ENCODE results near the gene SLC2A9. TPM values are rescaled to one million over a fixed set of nuclear protein-coding genes. Genes with fewer than 3 reads are reported as not detected.
"Not testable (repeated sequence)": the region's sequence is repeated elsewhere in the genome, so short reads cannot be mapped to it uniquely, and the experiment has no call there.

The SLC2A9 gene
- total RNA-seq, 1 donor from 2014 or later: 3.2 TPM

DNA sequence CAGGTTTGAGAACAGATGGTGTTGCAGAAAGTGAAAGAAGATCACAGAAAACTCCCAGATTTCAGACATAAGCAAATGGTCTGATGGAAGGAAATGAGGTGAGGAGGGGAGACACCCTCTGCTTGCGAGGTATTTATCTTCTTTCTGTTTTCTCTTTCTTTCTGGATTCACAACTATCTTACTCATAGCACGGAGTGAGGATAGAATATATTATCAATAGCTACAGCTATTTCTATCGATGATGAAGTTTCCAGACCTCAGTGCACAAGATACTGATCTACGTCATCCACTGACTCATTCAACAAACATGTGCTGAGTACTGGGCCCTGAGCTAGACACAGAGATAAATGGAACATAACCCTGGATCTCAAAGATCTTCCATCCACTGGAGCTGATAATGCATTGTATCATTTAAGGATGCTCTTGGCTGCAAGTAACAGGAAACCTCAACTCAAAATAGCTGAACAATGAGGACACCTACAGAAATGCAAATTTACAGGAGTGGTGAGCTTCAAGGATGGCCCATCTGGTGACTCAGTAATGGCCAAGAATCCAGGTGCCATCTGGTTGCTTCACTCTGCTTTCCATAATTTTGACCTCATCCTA, 21.2 kb downstream of the SLC2A9 start:
- intact Hi-C loops (cut with micrococcal nuclease): loop anchor here (5.0 kb wide), 1 partner anchor 732 kb away; no protein-coding TSS in a partner anchor

DNA sequence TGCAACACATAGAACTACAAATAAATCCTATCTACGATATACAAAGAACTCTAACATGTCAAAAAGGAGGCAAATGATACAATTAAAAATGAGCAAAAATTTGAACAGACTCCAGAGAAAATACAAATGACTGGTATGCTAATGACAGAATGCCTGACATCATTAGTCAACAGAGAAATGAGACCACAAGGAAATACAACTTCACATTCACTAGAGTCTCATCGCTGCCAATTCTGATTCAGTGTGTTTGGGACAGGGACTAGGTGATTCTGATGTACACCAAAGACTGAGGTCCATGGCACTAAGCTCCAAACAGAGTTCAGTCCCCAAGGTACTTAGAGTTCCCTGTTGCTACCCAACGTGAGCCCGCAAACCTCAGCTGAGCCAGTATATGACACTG, 23.4 kb downstream of the SLC2A9 start:
- intact Hi-C loops (cut with micrococcal nuclease): no loop called here

DNA sequence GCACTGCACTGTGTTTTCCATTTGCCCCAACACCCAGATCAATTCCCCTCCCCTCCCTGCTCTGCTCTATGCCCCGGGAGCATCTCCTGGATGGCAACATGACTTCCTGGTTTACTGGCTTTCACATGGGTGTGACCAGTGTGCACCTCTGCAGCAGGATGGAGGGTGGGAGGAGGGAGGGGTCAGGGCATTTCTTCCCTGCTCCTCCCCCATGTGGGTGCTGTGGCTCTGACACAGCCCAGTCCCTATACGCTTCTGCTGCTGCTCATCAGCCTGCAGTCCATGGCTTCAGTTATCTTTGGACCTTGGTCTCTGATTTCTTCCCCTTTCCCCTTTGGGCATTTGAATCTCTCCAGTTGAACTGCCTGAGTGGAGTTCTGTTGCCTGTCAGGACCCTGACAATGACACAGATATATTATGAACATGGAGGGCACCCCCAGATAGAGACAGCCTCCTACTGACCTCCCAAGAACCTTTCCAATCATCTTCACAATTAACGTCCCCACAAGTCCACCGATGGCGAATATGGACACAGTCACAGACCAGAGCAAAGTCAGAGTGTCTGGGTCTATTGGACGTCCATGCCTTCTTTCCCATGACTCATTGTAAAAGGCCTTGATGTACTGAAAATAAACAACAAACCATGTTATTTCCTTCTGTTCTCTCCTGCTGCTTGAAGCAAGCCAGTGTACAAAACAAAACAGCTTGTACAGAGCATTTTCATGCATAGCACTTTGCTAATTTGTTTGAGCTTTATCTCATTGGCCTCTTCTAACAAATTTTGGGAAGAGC, 24.8 kb downstream of the SLC2A9 start:
- intact Hi-C loops (cut with micrococcal nuclease): no loop called here

DNA sequence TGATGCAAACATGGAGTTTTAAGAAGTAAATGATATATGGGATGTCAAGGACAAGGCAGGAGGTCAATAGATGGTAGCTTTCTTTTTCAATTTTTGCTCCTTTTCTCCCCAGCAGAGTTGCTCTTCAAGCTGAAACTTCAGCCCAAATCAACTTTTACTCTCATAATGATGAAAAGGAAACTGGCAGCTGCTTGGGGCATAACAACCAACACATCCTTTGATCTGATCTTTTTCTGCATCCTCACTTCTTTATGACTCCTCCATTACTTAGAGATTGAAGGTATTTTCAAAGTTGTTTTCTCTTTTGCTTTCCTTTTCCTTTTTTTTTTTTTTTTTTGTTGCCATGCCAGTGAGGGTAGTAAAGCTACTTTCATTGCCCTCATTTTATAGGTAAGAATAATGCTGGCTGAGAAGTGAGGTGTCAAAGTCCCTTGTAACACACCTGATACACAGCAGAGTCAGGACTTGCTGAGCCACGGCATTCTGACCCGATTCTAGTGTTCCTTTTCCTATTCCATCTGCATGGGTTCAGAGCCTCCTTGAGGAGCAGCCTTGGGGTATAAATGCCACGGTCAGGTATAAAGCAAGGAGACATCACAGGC, 26.9 kb downstream of the SLC2A9 start:
- intact Hi-C loops (cut with micrococcal nuclease): loop anchor here (1.0 to 2.0 kb wide), 3 partner anchors 24 to 169 kb away; no protein-coding TSS in a partner anchor

DNA sequence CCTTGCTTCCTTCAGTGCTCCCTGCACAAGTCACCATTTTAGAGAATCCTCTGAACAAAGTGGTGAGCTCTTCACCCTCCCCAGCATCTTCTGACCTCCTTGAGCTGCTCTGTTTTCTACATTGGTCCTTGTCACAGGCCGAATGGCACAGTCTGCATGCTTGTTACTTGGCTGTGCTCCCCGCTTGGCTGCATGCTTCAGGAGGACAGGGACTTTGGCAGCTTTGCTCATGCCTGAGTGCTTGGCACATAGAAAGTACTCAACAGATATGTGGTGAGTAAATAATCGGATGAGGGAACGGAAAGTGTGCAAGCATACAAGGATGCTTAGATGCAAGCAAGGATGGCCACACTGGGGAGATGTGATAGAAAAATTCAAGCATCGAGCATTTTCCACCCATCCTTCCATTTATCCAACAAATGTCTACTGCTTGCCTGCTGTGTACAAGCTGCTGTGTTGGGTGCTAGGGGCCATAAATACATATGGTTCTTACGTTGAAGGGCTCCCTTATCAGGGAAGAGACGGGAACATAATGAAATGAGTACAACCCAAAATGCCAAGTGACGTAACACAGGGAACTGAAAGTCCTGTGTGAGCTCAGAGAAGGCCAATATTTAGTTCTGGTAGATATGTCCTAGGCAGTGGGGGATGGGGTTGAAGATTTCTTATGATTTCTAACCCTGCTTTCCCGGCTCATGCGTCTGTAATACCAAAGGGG, 31.2 kb downstream of the SLC2A9 start:
- intact Hi-C loops (cut with micrococcal nuclease): no loop called here

DNA sequence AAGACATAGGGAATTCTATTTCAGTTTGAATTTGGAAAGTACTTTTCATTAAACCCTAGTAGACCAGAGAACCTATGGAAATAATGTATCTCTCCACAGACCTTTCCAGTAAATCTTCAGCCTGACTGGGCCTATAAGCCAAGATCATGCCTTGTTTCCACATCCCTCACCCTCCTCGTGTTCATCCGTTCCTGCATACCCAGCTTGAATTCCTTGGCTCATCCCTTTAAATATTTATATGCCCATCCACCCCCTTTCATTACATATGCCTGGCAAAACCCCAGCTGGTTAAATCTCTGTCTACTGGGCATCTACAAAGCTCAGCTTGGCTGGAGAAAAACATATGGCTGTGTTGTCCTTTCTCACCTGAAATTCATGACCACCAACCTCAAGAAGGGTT, 32.4 kb downstream of the SLC2A9 start:
- intact Hi-C loops (cut with micrococcal nuclease): no loop called here

DNA sequence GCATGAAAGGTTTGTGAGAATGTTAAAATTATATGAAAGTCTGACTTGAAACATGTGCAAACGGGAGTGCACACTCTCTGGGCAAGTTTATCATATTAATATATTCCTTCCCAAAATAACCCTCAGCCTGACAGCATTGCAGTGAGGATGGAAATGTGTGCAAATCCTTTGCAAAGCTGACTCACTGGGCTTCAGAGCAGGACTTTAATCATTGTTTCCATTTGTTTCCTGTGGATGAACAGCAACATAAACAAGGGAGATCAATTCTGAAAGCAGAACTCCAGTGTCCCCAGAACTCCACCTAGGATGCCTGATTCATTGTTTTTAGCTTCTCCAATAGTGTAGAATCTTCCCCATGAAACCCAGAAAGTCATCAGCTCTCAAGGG, 32.9 kb downstream of the SLC2A9 start:
- intact Hi-C loops (cut with micrococcal nuclease): no loop called here

DNA sequence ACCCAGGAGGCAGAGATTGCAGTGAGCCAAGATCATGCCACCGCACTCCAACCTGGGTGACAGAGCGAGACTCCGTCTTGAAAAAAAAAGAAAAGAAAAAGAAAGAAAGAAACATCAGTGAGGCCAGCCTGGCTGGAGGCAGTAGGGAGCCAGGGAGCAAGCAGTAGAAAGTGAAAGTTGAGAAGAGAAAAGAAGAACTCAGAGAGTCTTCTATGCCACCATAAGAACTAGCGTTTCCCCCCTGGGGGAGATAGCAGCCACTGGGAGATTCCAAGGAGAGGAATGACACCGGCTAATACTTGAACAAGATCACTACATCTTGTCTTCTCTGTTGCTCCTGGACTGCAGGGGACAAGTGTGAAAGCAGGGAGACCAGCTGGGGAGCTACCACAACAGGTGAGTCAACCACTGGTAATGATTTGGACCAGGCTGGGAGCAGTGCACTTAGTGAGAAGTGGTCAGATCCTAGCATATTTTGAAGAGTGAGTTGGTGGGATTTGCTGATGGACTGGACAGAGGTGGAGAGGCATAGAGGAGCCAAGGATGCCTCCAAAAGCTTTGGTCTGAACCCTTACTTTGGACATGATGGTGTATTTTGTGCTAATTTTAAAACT, 33.4 kb downstream of the SLC2A9 start:
- intact Hi-C loops (cut with micrococcal nuclease): no loop called here

DNA sequence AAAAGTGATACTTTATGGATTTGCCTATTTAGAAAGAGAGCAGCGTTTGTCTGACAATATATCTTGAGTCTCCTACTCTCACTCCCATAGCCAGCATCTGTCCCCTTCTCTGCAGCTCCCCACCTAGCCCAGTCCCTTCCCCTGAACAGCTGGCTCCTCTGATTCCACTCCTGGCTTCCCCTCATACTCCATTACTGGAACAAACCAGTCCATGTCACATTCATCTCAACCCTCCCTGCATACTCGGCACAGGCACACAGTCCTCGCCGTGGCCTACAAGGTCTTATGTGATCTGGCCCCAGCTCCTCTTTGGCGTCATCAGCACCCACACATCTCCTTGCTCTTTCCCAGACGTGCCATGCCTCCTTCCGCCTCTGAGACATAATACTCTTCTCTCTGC, 36.7 kb downstream of the SLC2A9 start:
- intact Hi-C loops (cut with micrococcal nuclease): no loop called here

DNA sequence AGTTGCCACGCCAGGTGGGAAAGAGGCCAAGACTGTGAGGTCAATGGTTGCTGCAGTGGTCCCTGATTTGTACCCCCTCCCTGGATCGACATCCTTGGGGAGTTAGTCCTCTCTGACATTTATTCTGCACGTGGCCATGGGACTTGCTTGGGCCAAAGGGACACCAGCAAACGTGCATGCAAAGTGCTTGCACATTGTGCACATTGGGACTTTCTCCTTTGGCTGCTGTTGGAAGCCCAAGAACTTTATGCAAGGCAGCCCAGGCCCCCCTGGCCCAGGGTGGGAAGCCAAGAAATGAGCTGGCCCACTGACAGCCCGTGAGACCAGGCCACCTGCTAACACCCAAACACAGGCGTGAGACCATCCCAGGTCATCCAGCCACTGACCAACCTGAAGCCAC, 38.1 kb downstream of the SLC2A9 start:
- intact Hi-C loops (cut with micrococcal nuclease): no loop called here

DNA sequence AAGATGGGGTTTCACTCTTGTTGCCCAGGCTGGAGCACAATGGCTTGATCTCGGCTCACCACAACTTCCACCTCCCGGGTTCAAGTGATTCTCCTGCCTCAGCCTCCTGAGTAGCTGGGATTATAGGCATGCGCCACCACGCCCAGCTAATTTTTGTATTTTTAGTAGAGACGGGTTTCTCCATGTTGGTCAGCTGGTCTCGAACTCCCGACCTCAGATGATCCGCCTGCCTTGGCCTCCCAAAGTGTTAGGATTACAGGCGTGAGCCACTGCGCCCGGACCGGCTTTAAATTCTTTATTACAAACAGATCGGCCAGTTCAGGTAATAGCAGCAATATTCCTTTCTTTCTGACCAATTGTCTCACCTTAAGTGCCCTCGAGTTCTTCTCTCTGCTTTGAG, 39.4 kb downstream of the SLC2A9 start:
- intact Hi-C loops (cut with micrococcal nuclease): not testable (repeated sequence)

DNA sequence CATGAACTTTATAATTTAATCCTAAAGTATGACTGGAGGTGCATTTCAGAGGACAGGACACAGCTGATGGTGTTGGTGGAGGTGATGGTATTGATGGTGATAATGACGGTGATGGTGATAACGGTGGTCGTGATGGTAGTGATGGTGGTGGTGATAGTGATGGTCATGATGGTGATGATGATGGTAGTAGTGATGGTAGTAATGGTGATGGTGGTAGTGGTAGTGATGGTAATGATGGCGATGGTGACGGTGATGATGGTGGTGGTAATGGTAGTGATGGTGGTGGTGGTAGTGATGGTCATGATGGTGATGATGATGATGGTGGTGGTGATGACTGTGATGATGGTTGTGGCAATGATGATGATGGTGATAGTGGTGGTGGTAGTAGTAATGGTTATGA, 40.4 kb downstream of the SLC2A9 start:
- intact Hi-C loops (cut with micrococcal nuclease): no loop called here

DNA sequence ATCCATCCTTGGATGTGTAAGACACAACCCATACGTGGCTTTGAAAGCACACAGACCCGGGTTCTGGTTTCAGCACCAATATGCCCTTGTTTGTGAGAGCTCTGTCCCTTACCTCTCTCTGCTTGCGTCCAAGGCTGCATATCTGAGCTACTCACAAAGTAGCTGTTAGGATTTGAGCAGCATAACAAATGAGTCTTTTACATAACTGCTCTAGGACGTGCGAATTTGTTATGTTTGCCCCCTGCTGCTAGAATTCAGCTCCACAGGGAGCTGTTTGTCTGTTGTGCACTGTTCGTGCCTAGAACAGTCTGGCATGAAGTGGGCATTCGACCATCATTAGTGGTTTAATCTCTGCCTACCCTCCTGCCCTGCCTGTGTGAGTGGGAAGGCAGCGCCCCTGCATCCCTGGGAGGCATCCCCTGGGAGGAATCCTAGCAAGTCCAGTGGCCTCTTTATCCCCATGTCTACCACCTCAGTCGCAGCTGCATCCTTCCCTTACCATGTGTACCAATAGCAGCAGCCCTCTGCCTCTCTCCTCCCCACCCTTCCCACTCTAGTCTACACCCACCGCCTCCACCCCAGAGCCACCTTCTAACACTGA, 42.1 kb downstream of the SLC2A9 start:
- intact Hi-C loops (cut with micrococcal nuclease): no loop called here

DNA sequence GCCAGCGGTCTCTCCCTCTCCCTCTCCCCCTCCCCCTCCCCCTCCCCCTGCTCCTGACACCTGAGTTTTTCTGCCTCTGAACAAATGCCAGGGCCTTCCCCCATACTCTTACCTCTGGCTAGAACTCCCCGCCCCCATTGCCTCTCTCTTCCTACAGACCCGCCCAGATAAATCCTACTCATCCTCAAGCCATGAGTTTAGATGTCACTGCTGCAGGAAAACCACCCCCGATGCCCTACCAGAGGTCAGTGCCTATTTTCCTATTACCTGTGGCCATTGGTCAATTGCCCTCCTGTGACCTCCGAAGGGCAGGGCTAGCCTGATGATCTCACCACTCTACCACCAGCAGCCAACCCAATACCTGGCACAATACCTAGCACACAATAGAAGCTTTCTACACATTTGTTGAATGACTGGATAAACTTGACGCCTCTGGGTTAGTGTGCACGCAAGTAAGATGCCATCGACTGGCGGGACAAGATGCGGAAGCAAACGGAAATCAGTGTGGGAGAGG, 43.7 kb downstream of the SLC2A9 start:
- intact Hi-C loops (cut with micrococcal nuclease): no loop called here

DNA sequence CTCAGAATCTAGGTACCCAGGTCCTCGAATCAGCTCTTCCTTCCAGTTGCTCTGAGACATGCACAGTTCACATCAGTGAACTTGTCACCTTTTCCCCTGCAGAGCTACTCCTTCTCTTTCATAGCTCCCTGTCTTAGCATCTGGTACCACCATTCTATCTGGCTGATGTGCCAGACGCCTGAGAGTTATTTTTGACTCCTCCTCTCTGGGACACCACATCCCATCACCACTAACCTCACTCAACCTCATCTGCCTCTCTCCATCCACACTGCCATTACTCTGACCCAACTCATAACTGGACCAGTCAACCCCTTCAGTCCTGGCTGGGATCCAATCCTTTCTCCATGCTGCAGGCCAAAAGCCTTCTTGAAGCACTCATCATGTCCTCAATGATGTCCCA, 44.5 kb downstream of the SLC2A9 start:
- intact Hi-C loops (cut with micrococcal nuclease): no loop called here

DNA sequence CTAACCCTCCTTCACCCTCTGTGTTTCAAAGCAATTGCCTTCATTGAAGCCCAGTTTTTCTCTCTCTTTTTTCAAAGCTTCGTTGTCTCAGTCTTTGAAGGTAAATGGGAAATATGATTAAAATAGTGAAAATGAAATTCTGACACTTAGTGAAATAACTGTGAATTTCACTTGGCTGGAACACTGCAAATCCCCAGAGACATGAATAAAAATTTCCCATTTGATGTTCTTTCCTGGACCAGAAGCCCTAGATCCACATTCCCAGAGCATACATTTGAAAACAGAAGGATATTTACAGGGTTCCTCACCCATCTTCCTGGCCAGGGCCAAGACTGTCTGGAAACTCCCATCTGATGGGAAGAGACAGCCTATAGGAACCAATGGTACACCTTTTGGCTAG, 45.0 kb downstream of the SLC2A9 start:
- intact Hi-C loops (cut with micrococcal nuclease): no loop called here

DNA sequence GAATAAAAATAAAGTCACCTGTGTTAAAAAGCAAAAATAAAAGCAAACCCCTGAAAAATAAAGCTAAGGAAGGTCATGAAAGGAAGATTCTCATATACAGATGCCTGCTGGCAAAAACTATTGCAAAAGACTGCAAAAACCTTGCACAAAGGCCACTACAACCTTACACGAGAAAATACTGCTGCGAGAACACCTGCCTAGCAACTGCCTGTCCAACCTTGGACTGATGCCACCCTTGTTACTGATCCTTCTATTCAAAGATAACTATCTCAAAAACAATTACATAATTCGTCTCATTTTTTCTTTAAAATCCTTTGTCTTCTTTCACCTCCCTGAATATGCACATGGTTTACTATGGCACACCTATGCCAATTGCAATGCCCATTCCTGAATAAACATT, 49.6 kb downstream of the SLC2A9 start:
- intact Hi-C loops (cut with micrococcal nuclease): loop anchor here (2.0 kb wide), 1 partner anchor 23 kb away; no protein-coding TSS in a partner anchor

DNA sequence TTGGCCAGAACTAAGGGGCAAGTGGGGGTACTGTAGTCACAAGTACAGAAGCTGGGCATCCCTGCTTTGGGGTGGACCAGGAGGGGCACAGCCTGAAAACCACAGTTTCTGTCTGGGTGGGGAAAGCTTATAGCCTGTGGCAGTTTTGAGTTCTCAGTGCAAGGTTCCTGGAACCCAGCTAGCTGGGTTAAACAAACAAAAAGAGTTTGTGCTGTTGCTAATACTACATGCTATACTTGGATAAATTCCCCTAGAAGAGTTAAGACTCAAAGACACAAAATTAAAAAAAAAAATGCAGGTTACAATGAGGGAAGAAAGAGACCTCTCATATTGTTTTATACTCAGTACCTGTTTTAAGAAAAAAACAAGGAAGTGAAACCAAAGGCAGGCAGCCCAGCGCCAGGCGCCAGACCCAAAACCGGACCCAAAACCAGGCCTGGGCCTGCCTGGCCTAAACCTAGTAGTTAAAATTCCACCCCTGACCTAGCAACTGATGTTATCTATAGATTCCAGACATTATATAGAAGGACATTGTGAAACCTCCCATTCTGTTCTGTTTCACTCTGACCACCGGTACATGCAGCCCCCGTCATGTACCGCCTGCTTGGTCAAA, 50.8 kb downstream of the SLC2A9 start:
- intact Hi-C loops (cut with micrococcal nuclease): loop anchor here (2.0 kb wide), 1 partner anchor 24 kb away; no protein-coding TSS in a partner anchor

DNA sequence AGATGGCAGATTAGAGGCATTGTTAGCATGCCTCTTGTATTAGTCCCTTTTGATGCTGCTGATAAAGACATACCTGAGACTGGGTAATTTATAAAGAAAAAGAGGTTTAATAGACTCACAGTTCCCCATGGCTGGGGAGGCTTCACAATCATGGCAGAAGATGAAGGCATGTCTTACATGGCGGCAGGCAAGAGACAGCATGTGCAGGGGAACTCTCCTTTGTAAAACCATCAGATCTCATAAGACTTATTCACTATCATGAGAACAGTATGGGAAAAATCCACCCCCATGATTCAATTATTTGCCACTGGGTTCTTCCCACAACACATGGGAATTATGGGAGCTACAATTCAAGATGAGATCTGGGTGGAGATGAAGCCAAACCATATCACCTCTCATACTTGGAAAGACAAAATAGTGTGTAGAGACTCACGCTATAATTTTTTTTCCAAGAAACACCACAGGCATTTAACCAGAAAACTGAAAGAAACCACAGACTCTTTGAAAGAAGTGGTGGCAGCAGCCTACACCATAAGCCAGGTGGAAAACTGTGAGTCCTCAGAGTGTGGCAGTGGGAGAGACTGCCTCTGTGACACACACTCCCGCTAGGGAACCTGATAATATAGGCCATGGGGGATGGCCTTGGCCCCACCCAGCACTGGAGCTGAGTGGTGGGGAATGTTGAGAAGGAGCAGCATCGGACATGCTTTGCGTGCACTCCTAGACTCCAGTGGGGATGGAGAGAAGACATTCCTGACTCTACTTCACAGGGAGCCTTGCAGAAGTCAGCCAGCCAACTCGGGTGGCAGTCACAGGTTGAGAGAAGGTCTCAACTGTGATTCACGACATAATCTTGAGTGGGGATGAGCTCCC, 51.5 kb downstream of the SLC2A9 start:
- intact Hi-C loops (cut with micrococcal nuclease): loop anchor here (2.0 kb wide), 1 partner anchor 25 kb away; no protein-coding TSS in a partner anchor
